NCI-H1105 (cell line): ENCODE measurements around the gene MAPKAP1.
"Not testable (repeated sequence)": the region's sequence is repeated elsewhere in the genome, so short reads cannot be mapped to it uniquely, and the experiment has no call there.

ENCODE experiments used
- DNase-seq: peaks from one replicate; lab custom pipeline; 2025; lab: John Stamatoyannopoulos, UW

MAPKAP1 gene

DNA sequence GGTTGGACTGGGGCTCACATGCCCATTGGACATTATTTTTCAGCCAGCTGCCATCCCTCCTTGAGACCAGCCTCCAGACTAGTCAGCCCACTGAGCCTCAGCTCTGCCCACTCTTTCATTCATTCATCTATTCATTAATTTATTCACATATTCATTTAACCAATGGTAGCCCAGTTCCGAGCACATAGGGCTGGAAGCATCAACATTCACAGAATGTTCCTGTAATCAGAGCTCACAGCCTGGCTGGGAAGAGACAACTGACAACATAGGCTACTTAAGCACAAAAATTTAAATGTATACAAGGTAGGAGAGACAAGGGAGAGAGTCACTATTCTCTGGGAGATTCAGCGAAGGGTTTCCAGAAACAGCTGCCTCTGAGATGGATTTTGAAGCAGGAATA lies 23.2 kb upstream of the MAPKAP1 start:
- DNase-seq, result no peak

GRCh38 chr9:125726456-125727132 lies 19.6 kb upstream of the MAPKAP1 start:
- DNase-seq, result no peak

DNA sequence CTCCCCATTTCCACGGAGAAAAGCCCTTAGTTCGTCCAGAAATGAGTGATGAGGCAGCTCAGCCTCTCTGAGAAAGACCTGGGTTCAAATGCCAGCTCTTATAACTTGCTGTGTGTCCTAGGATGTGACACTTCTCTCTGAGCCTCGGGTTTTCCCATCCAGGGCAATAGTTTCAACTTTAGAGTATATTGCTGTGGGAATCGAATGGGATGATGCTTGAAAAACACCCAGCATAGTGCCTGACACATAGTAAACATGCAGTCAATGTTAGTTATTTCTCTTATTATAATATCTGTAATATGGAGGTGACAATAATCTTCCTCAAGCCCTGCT lies 430 bp upstream of the MAPKAP1 start:
- DNase-seq, result no peak

DNA sequence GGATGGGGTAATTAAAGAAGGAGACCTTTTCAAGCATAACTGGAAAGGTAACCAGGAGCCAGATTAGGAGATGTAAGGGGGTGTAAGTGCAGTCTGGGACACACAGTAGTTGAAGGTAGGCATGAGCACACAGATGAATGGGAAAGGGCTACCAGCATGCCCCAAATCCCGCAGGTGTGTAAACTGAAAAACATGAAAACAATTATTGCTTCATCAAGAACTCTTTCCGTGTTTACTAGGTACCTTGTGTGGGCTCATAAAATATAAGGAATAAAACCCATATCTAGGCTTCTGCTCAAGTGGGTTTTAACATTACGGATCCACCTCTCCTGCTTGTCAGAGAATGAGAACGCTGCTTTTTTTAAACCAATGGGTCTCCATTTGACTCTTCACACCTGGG lies 1.1 kb downstream of the MAPKAP1 start:
- DNase-seq, result no peak

- DNase-seq, result no peak
Measured at GRCh38 chr9:125703662-125704061, 3.3 kb downstream of the MAPKAP1 start.

DNA sequence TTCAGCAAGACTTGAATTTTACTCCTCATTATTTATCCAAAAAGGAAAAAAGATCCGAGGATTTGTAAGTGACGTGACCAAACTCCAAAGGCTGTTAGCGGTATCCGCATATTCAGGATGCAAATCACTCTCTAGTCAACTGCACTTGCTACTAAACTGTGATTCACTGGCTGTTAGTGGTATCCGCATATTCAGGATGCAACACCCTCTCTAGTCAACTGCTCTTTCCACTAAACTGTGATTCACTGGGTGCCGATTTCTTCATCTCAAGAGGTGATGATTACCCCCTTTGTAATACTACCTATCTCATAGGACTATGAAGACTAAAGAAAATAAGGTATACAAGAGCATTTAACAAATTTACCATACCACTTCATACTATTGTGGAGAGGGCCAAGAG lies 5.7 kb downstream of the MAPKAP1 start:
- DNase-seq, result no peak

DNA sequence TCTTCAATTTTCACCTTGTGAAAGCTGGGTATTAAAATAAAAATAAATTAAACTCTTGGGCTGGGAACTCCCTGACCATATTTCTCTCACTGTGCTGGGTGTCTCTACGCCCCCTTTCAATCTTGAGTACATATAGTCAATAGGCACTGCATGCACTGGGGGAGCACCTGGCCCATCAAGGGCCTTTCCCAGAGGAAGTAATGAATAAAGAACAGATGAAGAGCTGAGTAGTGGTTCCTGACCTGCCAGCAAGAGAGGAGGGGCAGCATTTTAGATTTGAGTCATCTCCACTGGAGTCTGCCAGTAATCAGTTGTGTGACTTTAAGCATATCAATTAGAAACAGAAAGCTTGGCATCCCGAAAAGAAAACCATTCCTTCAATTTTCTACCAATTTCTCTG lies 6.2 kb downstream of the MAPKAP1 start:
- DNase-seq, result no peak

- no peak for DNase-seq
Measured at GRCh38 chr9:125699870-125700269, 7.1 kb downstream of the MAPKAP1 start.

DNA sequence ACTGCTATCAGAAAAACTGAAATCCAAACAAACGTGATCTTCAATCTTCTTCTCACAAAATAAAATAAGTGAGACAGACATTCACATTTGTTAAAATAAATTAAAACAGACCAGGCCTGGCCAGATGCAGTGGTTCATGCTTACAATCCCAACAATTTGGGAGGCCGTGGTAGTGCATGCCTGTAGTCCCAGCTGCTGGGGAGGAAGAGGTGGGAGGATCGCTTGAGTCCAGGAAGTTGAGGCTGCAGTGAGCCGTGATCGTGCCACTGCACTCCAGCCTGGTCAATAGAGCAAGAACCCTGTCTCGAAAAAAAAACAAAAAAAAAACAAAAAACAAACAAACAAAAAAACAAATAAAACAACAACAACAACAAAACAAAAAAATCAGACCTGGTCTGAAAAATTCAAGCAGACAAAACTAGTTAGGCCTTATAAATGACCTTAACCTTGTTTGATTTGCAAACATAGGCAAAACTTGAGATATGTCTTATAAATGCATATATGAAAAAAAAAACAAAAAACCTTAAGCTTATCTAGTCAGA lies 10.8 kb downstream of the MAPKAP1 start:
- no peak for DNase-seq

GRCh38 chr9:125695548-125695947 lies 11.5 kb downstream of the MAPKAP1 start:
- DNase-seq, result not testable (repeated sequence)

GRCh38 chr9:125694478-125694877 lies 12.5 kb downstream of the MAPKAP1 start:
- DNase-seq, result no peak

GRCh38 chr9:125693492-125693891 lies 13.5 kb downstream of the MAPKAP1 start:
- not testable (repeated sequence) for DNase-seq

- no peak for DNase-seq
Measured at GRCh38 chr9:125691869-125692268, 15.1 kb downstream of the MAPKAP1 start.

DNA sequence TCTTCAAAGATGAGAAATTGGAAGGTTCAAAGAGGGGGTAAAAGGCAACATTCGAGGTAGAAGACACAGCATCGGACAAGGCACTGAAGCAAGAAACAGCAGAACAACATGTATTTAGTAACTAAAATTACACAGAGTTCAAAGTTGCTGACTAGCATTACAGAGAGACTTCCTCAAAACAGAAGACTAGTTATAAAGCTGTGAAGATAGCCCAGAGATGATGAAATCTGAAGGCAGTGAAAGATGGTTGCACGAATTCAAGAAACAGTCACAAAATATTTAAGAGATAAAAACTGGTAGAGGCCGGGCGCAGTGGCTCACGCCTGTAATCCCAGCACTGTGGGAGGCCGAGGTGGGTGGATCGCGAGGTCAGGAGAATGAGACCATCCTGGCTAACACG lies 16.3 kb downstream of the MAPKAP1 start:
- no peak for DNase-seq

DNA sequence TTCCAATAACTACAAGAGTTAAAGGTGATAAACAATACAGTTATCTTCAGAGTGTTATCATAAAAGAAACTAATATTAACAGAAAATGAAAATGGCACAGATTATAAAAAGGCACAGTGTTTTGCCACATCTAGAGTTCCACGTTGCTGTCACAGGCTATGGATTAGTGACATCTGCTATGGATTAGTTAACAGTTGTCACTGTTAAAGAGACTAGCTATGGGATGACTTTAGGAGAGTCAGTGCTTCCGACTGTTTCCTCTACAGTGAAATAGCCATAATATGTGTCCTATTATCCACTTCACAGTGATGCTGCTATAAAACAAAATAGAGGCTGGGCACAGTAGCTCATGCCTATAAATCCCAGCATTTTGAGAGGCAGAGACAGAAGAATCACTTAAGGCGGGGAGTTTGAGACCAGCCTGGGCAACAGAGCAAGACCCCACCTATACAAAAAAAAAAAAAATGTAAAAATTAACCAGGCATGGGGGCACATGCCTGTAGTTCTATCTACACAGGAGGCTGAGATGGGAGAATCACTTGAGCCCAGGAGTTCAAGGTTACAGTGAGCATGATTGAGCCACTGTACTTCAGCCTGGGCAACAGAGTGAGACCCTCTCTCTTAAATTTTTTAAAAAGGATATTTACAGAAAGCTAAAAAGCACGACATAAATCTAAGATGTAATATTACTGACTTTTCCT lies 19.7 kb downstream of the MAPKAP1 start:
- no peak for DNase-seq

GRCh38 chr9:125685167-125685566 lies 21.8 kb downstream of the MAPKAP1 start:
- DNase-seq, result no peak

DNA sequence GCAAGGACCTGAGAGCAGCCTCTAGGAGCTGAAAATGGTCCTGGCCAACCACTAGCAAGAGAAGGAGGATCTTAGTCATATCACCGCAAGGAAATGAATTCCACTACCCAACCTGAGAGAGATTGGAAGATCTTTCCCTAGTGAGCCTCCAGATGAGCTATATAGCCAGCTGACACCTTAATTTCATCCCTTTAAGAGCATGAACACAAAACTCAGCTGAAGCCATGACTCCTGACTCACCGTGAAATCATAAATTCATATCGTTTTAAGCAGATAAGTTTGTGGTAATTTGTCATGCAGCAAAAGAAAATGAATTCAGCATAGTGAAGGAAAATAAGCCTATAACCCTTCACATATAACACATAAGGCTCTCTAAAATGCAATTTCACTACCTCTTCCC lies 23.5 kb downstream of the MAPKAP1 start:
- no peak for DNase-seq

- no peak for DNase-seq
Measured at GRCh38 chr9:125682340-125682739, 24.7 kb downstream of the MAPKAP1 start.

DNA sequence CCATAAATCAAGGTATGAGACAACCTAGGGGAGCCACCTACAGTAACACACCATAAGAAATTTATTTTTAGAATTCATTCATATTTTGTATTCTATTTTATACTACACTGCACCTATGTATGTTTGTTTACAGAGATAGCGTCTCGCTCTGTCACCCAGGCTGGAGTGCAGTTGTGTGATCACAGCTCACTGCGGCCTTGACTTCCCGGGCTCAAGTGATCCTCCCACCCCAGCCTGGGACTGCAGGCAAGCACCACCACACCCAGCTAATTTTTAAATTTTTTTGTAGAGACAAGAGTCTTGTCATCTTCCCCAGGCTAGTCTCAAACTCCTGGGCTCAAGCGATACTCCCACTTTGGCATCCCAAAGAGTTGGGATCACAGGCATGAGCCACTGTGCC lies 25.4 kb downstream of the MAPKAP1 start:
- no peak for DNase-seq

GRCh38 chr9:125681086-125681622 lies 25.9 kb downstream of the MAPKAP1 start:
- DNase-seq, result no peak

GRCh38 chr9:125680445-125680844 lies 26.6 kb downstream of the MAPKAP1 start:
- no peak for DNase-seq

DNA sequence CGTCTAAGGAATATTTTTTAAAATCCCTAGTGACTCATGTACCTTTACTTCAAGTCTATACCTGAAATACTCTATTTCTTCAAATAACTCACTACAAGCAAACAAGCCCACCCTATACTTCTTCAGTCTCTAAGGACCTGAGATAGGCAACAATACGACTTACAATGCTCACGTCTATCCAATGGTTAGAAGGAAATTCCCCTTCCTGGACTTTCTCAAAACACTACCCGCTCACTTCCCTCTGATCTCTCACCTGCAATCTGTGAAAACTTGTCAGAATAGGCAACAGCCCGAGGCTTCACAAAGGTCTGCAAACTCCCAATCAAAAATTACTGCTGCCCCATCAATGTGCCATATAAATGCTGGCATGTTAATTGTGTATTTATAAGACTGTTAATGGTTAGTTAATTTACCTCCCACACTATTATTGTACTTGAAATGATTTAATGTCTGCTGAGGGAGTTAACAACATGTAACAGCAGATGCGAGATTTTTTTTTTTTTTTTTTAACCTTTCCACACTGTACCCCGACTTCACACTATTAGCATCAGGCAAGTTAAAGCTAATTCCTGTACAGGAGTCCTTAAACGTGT lies 27.3 kb downstream of the MAPKAP1 start:
- DNase-seq, result no peak
